Measurements from ENCODE around the gene STX1B.

STX1B gene

DNA sequence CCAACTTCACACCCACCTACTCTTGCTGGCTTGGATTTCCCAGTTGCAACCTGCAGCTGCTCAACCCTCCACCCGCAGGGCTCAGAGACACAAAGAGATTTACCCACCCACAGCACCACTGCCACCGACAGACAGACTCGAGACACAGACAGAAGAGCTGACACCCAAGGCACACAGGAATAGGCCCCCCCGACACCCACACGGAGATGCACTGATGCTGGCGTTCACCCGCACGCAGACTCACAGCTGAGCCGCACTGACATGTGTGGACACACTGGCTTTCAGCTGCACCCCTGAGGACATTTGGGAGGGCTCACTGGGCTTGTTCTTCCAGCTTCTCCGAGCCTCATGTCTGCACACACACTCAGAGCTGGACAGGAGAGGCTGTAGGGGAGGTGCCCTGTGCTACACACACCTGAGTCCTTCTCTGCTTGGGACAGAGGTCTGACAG, 8.2 kb downstream of the STX1B start:
- Histone ChIP-seq H3K27me3 (ENCODE audit: insufficient read depth, low read length) (peaks cover 20% of the 10 kb centered on the region), H3K36me3 (ENCODE audit: insufficient read depth, low read depth, low read length) (no peaks in the 10 kb centered on the region), H3K4me3 (ENCODE audit: low read length) (no peak overlapping the region), H3K9me3 (ENCODE audit: insufficient read depth, low read depth, low read length) (no peaks in the 10 kb centered on the region), H3K4me1 (ENCODE audit: insufficient read depth, low read length) (peaks cover 5% of the 10 kb centered on the region; the same call in 1 of the 2 replicates), H3K27ac (ENCODE audit: low read length) (no peak overlapping the region), H3K9ac (ENCODE audit: low read depth, low read length) (peak overlapping the region; percentile 27; the same call in 1 of the 2 replicates)

- Histone ChIP-seq H3K9ac (ENCODE audit: low read depth, low read length) (no peak overlapping the region), H3K4me1 (ENCODE audit: insufficient read depth, low read length) (peaks cover 5% of the 10 kb centered on the region; the same call in 1 of the 2 replicates), H3K27ac (ENCODE audit: low read length) (no peak overlapping the region)
These were observed 8.8 kb downstream of the STX1B start for GRCh38 chr16:31001507-31002249.

DNA sequence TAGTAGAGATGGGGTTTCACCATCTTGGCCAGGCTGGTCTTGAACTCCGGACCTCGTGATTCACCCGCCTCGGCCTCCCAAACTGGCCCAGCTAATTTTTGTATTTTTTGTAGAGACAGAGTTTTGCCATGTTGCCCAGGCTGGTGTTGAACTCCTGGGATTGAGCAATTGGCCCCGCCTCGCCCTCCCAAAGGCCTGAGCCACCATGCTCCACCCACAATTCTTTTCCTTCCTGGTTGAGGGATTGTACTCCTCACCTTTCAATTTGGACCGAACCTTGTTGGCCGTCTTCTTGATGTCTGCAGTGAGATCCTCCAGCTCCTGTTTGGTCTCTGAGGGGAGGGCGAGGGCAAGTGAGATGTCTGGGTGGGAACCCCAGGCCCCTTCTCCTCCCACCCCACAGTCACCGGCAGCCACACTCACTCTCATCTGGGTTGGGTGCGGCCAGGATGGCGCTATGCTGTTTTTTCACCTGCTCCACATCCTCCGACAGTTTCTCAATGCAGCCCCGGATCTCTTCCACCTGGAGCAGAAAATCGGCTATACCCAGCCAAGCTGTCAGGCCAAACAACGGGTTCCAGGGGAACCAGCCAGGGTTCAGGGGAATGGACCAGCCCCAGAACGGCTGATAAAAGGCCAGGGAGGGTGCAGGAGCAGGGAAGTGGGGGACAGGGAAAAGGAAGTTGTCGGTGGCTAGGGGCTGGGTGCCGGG, 9.6 kb downstream of the STX1B start:
- no peak overlapping the region for H3K9ac ChIP-seq (ENCODE audit: low read depth, low read length)
- H3K27ac ChIP-seq (ENCODE audit: low read length), result no peak overlapping the region
- peaks cover 26% of the 10 kb centered on the region for H3K27me3 ChIP-seq (ENCODE audit: insufficient read depth, low read length)
- H3K36me3 ChIP-seq (ENCODE audit: insufficient read depth, low read depth, low read length), result no peaks in the 10 kb centered on the region
- no peak overlapping the region for H3K4me3 ChIP-seq (ENCODE audit: low read length)
- no peaks in the 10 kb centered on the region for H3K9me3 ChIP-seq (ENCODE audit: insufficient read depth, low read depth, low read length)
- H3K4me1 ChIP-seq (ENCODE audit: insufficient read depth, low read length), result peaks cover 5% of the 10 kb centered on the region; the same call in 1 of the 2 replicates

More at GRCh38 chr16:31001507-31002249, 8.8 kb downstream of the STX1B start:
- Histone ChIP-seq H3K9me3 (ENCODE audit: insufficient read depth, low read depth, low read length) (no peaks in the 10 kb centered on the region), H3K4me3 (ENCODE audit: low read length) (no peak overlapping the region), H3K27me3 (ENCODE audit: insufficient read depth, low read length) (peaks cover 20% of the 10 kb centered on the region), H3K36me3 (ENCODE audit: insufficient read depth, low read depth, low read length) (no peaks in the 10 kb centered on the region)

DNA sequence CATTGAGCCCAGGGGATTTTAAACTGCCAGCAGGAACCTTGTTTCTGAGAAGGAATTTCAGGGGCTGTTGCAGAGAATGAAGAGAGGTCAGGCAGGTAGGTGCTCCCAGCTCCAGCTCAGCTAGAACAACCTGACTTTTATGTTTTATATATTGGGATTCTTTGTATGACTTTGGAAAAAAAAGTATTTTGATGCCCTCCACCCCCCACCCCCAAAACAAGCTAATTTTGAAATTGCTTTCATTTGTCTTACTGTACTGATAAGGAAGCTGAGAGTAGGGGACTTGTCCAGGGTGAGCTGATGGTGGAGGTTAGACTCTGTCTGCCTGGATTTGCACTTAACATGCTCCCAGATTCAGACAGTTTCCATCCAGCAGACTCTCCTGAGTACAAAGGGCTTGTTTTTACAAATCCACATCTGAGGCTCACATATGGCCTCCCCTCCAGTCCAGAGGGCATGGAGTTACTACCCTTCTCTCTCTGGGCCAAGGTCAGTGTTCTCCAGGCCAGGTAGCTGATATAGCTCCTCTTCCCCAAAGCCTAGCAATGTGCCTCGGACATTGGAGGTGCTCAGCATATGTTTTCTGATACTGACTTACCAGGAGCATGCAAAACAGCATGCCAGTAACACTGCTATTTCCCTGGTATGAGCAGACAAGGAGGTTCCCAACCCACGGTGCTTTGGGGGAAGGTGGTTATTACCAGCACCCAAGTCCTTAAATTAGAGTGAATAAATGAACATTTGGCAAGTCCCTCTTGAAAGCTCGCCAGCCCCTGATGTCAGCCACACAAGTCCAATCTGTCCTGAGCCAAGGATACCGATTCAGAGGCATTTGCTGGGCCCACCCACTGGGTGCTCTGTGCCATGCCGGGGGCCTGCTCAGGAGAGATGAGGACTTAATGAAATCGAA, 11.3 kb downstream of the STX1B start:
- Histone ChIP-seq H3K27me3 (ENCODE audit: insufficient read depth, low read length) (peaks cover 26% of the 10 kb centered on the region), H3K36me3 (ENCODE audit: insufficient read depth, low read depth, low read length) (no peaks in the 10 kb centered on the region), H3K9ac (ENCODE audit: low read depth, low read length) (no peak overlapping the region), H3K9me3 (ENCODE audit: insufficient read depth, low read depth, low read length) (no peaks in the 10 kb centered on the region), H3K4me1 (ENCODE audit: insufficient read depth, low read length) (peaks cover 5% of the 10 kb centered on the region; the same call in 1 of the 2 replicates), H3K27ac (ENCODE audit: low read length) (no peak overlapping the region), H3K4me3 (ENCODE audit: low read length) (no peak overlapping the region)

DNA sequence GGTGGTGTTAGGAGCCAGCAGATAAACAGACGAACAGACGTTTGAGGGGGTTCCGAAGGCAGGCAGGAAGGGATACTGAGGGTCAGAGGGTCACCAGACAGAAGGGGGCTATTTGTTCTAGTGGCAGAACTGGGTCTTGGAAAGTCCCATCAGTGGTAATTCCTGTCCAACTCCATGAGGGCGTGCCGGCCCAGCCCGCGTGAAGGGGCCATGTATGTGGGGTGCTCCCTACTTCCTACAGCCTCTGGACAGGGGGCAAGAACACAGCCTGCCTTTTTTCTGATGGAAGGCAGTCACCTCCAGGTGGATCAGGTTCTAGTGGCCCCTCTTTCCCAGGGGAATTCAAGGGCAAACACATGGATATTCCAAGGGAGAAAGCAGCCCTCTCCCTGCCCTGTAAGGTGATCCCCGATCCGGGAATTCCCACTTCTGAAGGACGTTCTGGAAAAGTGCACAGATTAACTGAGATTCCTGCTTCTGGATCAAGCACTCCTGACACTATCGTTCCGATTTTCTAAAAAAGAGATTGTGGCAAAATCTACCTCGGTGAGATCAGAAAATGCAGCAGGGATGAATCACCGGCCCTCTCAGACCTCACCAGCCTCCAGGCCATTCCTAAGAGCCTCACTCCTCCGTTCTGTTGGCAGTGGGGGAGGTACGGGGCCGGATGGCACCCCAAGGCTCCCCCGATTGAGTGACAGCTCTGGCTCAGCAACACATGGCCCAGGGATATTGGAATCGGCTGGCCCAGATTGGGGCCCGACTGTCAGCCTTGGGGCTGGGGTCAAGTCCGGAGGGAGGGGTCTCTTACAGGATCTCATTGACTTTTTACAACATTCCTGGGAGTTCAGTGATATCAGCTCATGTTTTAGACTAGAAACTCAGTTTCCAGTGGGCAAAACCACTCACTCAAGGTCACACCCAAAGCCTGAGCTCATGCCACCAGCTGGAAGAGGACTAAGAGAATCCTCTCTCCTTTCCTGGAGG, 12.4 kb downstream of the STX1B start:
- H3K9ac ChIP-seq (ENCODE audit: low read depth, low read length), result peak overlapping the region; percentile 17; the same call in 1 of the 2 replicates
- H3K4me1 ChIP-seq (ENCODE audit: insufficient read depth, low read length), result peaks cover 5% of the 10 kb centered on the region; the same call in 1 of the 2 replicates
- H3K4me3 ChIP-seq (ENCODE audit: low read length), result peak overlapping the region; percentile 74
- no peaks in the 10 kb centered on the region for H3K9me3 ChIP-seq (ENCODE audit: insufficient read depth, low read depth, low read length)
- no peak overlapping the region for H3K27ac ChIP-seq (ENCODE audit: low read length)
- peaks cover 26% of the 10 kb centered on the region for H3K27me3 ChIP-seq (ENCODE audit: insufficient read depth, low read length)
- H3K36me3 ChIP-seq (ENCODE audit: insufficient read depth, low read depth, low read length), result no peaks in the 10 kb centered on the region

DNA sequence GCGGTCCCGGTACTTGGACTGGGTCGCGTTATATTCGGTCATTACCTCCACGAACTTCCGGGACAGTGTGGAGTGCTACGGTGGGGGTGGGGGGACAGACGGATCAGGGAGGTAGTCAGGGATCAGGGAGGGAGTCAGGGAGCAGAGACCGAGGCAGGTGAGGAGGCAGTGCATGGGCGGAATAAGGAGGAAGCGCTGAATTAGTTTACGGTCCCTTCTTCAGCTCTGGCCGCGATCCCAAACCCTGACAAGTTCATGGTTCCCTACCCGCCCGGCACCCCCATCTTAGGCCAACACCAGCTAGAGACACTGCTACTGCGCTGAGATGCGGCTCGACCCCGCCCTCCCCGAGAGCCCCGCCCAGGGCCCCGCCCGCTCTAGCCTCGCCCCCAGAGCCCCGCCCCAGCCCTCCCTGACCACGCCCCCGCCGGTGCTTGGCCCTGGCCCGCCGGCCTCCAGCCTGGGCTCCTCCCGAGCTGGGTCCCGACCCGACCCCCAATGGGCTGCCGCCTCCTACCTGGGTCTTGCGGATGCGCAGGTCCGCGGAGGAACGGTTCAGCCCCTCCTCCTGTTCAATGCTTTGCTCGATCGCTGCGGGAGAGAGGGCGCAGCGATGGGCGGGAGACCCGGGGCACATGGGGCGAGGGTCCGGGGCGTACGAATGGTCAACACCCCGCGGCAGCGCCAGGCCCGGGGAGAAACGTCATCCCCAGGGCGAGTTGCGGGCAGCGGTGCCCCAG, 13.3 kb downstream of the STX1B start:
- Histone ChIP-seq H3K4me3 (ENCODE audit: low read length) (peak overlapping the region; percentile 85), H3K36me3 (ENCODE audit: insufficient read depth, low read depth, low read length) (no peaks in the 10 kb centered on the region), H3K27me3 (ENCODE audit: insufficient read depth, low read length) (peaks cover 26% of the 10 kb centered on the region), H3K9ac (ENCODE audit: low read depth, low read length) (peak overlapping the region; percentile 70; the same call in 1 of the 2 replicates), H3K27ac (ENCODE audit: low read length) (no peak overlapping the region), H3K9me3 (ENCODE audit: insufficient read depth, low read depth, low read length) (no peaks in the 10 kb centered on the region), H3K4me1 (ENCODE audit: insufficient read depth, low read length) (peaks cover 5% of the 10 kb centered on the region; the same call in 1 of the 2 replicates)

DNA sequence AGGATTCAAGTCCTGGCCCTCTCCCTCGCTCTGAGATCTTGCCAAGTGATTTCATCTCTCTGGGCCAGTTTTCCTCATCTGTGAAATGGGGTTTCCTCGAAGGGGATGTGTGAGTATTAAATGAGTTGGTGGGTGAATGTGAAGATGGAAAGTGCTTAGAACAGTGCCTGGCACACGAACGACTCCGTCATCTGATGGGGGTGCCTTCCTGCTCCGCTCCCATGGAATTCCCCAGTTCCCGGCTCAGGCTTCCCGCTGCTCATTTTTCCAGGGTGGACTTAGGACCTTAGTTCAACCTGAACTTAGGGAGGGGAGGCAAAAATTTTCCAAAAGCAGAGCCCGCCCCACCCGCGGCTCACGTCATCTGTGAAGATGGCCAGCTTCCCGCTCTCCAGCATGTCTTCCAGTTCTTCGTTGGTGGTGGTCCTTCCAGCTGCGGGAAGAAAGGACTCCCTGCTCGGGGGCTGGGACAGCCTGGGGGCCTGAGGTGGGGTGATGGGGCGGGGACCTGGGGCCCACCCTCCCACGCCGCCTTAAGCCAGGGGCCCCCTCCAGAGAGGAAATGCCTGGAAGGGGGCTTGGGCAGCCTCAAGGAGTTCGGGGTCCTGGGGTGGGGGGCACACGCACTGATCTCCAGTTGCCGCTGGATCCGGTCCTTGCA, 14.0 kb downstream of the STX1B start:
- H3K4me3 ChIP-seq (ENCODE audit: low read length), result peak overlapping the region; percentile 85
- peaks cover 26% of the 10 kb centered on the region for H3K27me3 ChIP-seq (ENCODE audit: insufficient read depth, low read length)
- H3K36me3 ChIP-seq (ENCODE audit: insufficient read depth, low read depth, low read length), result no peaks in the 10 kb centered on the region
- peak overlapping the region; percentile 70; the same call in 1 of the 2 replicates for H3K9ac ChIP-seq (ENCODE audit: low read depth, low read length)
- no peaks in the 10 kb centered on the region for H3K9me3 ChIP-seq (ENCODE audit: insufficient read depth, low read depth, low read length)
- H3K4me1 ChIP-seq (ENCODE audit: insufficient read depth, low read length), result peaks cover 5% of the 10 kb centered on the region; the same call in 1 of the 2 replicates
- H3K27ac ChIP-seq (ENCODE audit: low read length), result no peak overlapping the region

DNA sequence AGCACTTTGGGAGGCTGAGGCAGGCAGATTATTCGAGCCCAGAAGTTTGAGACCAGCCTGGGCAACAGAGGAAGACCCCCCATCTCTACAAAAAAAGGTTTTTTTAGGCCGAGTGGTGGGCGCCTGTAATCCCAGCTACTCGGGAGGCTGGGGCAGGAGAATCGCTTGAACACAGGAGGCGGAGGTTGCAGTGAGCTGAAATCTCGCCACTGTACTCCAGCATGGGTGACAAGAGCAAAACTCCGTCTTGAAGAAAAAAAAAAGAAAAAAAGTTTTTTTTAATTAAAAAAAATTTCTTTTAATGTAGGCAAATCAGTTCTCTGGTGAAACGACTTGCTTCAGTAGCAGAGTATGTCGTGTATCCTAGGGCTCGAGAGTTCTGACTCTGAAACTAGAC, 14.5 kb downstream of the STX1B start:
- Histone ChIP-seq H3K4me3 (ENCODE audit: low read length) (peak overlapping the region; percentile 85), H3K9me3 (ENCODE audit: insufficient read depth, low read depth, low read length) (no peaks in the 10 kb centered on the region), H3K4me1 (ENCODE audit: insufficient read depth, low read length) (peaks cover 5% of the 10 kb centered on the region; the same call in 1 of the 2 replicates), H3K36me3 (ENCODE audit: insufficient read depth, low read depth, low read length) (no peaks in the 10 kb centered on the region), H3K9ac (ENCODE audit: low read depth, low read length) (peak overlapping the region; percentile 70; the same call in 1 of the 2 replicates), H3K27me3 (ENCODE audit: insufficient read depth, low read length) (peaks cover 26% of the 10 kb centered on the region), H3K27ac (ENCODE audit: low read length) (no peak overlapping the region)

- H3K9me3 ChIP-seq (ENCODE audit: insufficient read depth, low read depth, low read length), result no peaks in the 10 kb centered on the region
- peaks cover 14% of the 10 kb centered on the region for H3K27me3 ChIP-seq (ENCODE audit: insufficient read depth, low read length)
- H3K4me3 ChIP-seq (ENCODE audit: low read length), result no peak overlapping the region
- no peaks in the 10 kb centered on the region for H3K4me1 ChIP-seq (ENCODE audit: insufficient read depth, low read length)
- no peak overlapping the region for H3K9ac ChIP-seq (ENCODE audit: low read depth, low read length)
- no peak overlapping the region for H3K27ac ChIP-seq (ENCODE audit: low read length)
- H3K36me3 ChIP-seq (ENCODE audit: insufficient read depth, low read depth, low read length), result no peaks in the 10 kb centered on the region
These were observed 17.3 kb downstream of the STX1B start for GRCh38 chr16:30992931-30993816.

All from iPS-20b (cell line).